PC-3 (cell line): ENCODE results near the gene BAIAP2. TPM values are rescaled to one million over a fixed set of nuclear protein-coding genes. Genes with fewer than 3 reads are reported as not detected.

Experiments used
- ATAC-seq: fragments of 200-7000 bp; cut with Tn5 transposase; 2 replicates; pipeline ENCODE4 v1.9.1; 2020; ENCODE audit warnings: mild to moderate bottlenecking, moderate library complexity
- BruUV-seq: library from RNA; stranded (reverse); fragments of 400-500 nt; replicated peaks from 2 replicates; lab custom pipeline; 2021; lab: Mats Ljungman, UMichigan
- CTCF ChIA-PET: fragments of 300-600 bp; sonication (Branson Sonifier 250); formaldehyde crosslinking; loops from one replicate; lab custom pipeline; 2022; ENCODE audit warnings: antibody characterized with exemption; lab: Charles Lee
- POLR2A ChIA-PET: fragments of 300-600 bp; sonication (Branson Sonifier 250); formaldehyde crosslinking; loops from one replicate; lab custom pipeline; 2022; ENCODE audit warnings: antibody characterized with exemption; ENCODE audit not compliant: unreplicated experiment; lab: Charles Lee
- DNase-seq: peaks from one replicate; pipeline ENCODE4 v3.0.0-alpha.2; 2015
- H2AFZ ChIP-seq: fragments of 300-600 bp; sonication (generic); 2 replicates; pipeline ENCODE4 v1.6.0; 2016; ENCODE audit warnings: antibody characterized with exemption, low read length
- H3F3A ChIP-seq: fragments of 300-600 bp; sonication (generic); one replicate; pipeline ENCODE4 v1.6.0; 2017; ENCODE audit warnings: antibody characterized with exemption, low read length, control low read depth, mild to moderate bottlenecking; ENCODE audit not compliant: unreplicated experiment
- H3K27ac ChIP-seq: fragments of 300-600 bp; sonication (generic); 2 replicates; pipeline ENCODE4 v1.5.1; 2016; ENCODE audit warnings: mild to moderate bottlenecking, low read length
- H3K27me3 ChIP-seq: fragments of 300-600 bp; sonication (generic); 2 replicates; pipeline ENCODE4 v1.6.1; 2016; ENCODE audit warnings: low read length, mixed read lengths
- H3K36me3 ChIP-seq: fragments of 300-600 bp; sonication (generic); 2 replicates; pipeline ENCODE4 v1.6.1; 2016; ENCODE audit warnings: low read depth, mixed run types, low read length, mixed read lengths
- H3K4me1 ChIP-seq: fragments of 300-600 bp; sonication (generic); 2 replicates; pipeline ENCODE4 v1.5.1; 2016; ENCODE audit warnings: low read length; ENCODE audit not compliant: insufficient read depth
- H3K4me2 ChIP-seq: fragments of 300-600 bp; sonication (generic); 2 replicates; pipeline ENCODE4 v1.6.0; 2016; ENCODE audit warnings: low read length
- H3K4me3 ChIP-seq: fragments of 300-600 bp; sonication (generic); 2 replicates; pipeline ENCODE4 v1.5.1; 2016; ENCODE audit warnings: mild to moderate bottlenecking, low read length, mixed read lengths
- H3K79me2 ChIP-seq: fragments of 300-600 bp; sonication (generic); 2 replicates; pipeline ENCODE4 v1.6.1; 2017; ENCODE audit warnings: low read length, mixed read lengths
- H3K9ac ChIP-seq: fragments of 300-600 bp; sonication (generic); 2 replicates; pipeline ENCODE4 v1.6.0; 2016; ENCODE audit warnings: mild to moderate bottlenecking, low read length
- H3K9me2 ChIP-seq: fragments of 300-600 bp; sonication (generic); replicated peaks from 2 replicates; pipeline ENCODE4 v1.6.1; 2016; ENCODE audit warnings: mixed run types, low read length, mixed read lengths
- H3K9me3 ChIP-seq: fragments of 300-600 bp; sonication (generic); 2 replicates; pipeline ENCODE4 v1.6.1; 2016; ENCODE audit warnings: low read length, mixed read lengths
- H4K20me1 ChIP-seq: fragments of 300-600 bp; sonication (generic); 2 replicates; pipeline ENCODE4 v1.6.1; 2016; ENCODE audit warnings: low read length, mixed read lengths
- EZH2 ChIP-seq: fragments of 300-600 bp; sonication (generic); IDR thresholded peaks from one replicate; pipeline ENCODE4 v1.6.1; 2017; ENCODE audit warnings: antibody characterized with exemption, mild to moderate bottlenecking, low read length; ENCODE audit not compliant: unreplicated experiment
- EZH2phosphoT487 ChIP-seq: fragments of 300-600 bp; sonication (generic); IDR thresholded peaks from 2 replicates; pipeline ENCODE4 v1.6.1; 2018; ENCODE audit warnings: mild to moderate bottlenecking, antibody characterized with exemption, low read length, borderline replicate concordance
- intact Hi-C: fragments of 100-400 bp; cut with micrococcal nuclease; formaldehyde crosslinking; loops from 2 replicates; pipeline ENCODE4 v1.9.0; 2023
- microRNA-seq: library from miRNA; unstranded; fragments of <30 nt; microRNA quantifications from one replicate; pipeline ENCODE4 v1.1.0, GENCODE V29; 2020; ENCODE audit not compliant: unreplicated experiment
- total RNA-seq: library from RNA; depleted of rRNA; stranded (reverse); fragments of >200 nt; gene quantifications from 2 replicates; pipeline ENCODE4 v1.2.3, GENCODE V29; 2014; rRNA removed
- TF ChIP-seq, protein P1 (sequence below): fragments of 300-600 bp; sonication (generic); conservative IDR thresholded peaks from 2 replicates; pipeline ENCODE4 v1.5.1; 2017; ENCODE audit warnings: antibody characterized with exemption, low read depth, mild to moderate bottlenecking, low read length

BAIAP2 gene
- total RNA-seq, 1 experiment from 2014 or later, result 56.9 TPM

DNA sequence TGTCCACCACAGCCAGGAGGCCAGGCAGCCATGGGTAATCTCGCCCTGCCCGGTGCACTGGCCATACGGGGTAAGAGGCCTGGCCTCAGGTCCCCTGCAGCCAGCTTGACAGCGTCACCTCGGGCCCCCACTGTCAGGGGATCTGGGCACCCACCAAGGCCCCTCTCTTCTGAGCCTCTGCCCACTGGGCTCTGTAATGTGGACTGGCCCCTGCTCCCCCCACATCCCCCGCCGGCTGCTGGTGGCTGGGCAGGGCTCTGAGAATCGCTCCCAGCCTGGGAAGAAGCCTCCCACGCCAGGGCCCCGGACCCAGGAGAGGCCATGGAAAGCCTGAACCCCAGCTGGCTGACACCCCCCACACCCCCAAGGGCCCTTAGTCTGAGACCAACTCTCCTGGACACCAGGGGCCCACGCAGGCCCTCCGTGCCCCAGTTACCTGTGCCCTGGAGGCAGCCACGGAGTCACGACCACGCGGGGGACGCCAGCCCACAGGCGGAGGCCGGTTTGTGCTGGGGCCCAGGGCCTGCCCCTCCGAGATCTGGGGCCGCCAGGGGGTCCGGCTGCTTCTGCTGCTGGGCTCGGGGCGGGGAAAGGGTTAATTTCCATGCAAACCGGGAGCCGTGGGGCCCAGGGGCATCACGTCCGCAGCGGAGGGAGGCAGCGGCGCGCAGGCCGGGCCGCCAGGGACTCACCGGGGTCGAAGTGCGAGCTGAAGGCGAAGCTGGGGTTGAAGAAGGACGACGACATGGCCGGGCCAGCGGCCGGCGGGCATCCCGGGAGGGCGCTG, 130.5 kb downstream of the BAIAP2 start, which contains the start of gene PVALEF:
Gene PVALEF, plus strand, starts transcription at position 262 of the 787 bp plus-strand sequence. CDS start 15,720 bp downstream, outside the sequence.
- H3K4me3 ChIP-seq, result peak within 1 kb of the TSS; percentile 51; the same call in 1 of the 2 replicates
- DNase-seq, result no peak
- BruUV-seq, result no TSS peak

DNA sequence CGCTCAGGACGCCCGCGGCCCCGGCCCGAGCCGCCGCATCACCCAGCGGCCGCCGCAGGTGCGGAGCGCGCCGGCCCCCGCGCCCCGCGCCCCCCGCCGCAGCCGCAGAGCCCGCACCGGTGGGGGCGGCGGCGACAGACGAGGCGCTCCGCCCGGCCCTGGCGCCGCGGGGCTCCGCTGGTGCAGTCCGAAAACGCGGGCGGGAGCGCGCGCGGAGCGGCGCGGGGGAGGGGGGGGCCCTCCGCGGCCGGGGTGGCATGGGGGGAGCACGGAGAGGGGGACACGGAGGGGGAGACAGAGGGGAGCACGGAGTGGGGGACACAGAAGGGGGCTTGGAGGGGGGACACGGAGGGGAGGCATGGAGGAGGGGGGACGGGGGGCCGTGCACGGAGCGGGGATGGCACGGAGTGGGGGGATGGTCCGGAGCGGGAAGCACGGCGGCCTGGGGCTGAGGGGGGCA, 131.1 kb downstream of the BAIAP2 start, which contains the start of gene AATK:
Gene AATK, minus strand, starts transcription at position 189 of the 460 bp plus-strand sequence. CDS start 229 bp downstream, outside the sequence.
- no peaks in the 10 kb centered on the region for H3F3A ChIP-seq
- H3K9ac ChIP-seq, result no peak within 1 kb of the TSS
- no peaks in the 10 kb centered on the region for H3K36me3 ChIP-seq
- peaks cover 15% of the 10 kb centered on the region for H3K27me3 ChIP-seq
- H3K9me2 ChIP-seq, result no peaks in the 10 kb centered on the region
- ChIA-PET POLR2A (no interaction called here), CTCF (no interaction called here)
- no peak for DNase-seq
- H2AFZ ChIP-seq, result no peak within 1 kb of the TSS
- no peak within 1 kb of the TSS for H3K27ac ChIP-seq
- intact Hi-C loops, result no loop called here
- peak within 1 kb of the TSS; percentile 51; the same call in 1 of the 2 replicates for H3K4me3 ChIP-seq
- TF ChIP-seq EZH2phosphoT487 (no peak), EZH2 (no peak)
- TF ChIP-seq, protein P1, sequence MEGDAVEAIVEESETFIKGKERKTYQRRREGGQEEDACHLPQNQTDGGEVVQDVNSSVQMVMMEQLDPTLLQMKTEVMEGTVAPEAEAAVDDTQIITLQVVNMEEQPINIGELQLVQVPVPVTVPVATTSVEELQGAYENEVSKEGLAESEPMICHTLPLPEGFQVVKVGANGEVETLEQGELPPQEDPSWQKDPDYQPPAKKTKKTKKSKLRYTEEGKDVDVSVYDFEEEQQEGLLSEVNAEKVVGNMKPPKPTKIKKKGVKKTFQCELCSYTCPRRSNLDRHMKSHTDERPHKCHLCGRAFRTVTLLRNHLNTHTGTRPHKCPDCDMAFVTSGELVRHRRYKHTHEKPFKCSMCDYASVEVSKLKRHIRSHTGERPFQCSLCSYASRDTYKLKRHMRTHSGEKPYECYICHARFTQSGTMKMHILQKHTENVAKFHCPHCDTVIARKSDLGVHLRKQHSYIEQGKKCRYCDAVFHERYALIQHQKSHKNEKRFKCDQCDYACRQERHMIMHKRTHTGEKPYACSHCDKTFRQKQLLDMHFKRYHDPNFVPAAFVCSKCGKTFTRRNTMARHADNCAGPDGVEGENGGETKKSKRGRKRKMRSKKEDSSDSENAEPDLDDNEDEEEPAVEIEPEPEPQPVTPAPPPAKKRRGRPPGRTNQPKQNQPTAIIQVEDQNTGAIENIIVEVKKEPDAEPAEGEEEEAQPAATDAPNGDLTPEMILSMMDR, result no peak
- H3K4me1 ChIP-seq, result no peaks in the 10 kb centered on the region
- H4K20me1 ChIP-seq, result no peaks in the 10 kb centered on the region
- H3K9me3 ChIP-seq, result no peaks in the 10 kb centered on the region
- ATAC-seq, result no peak
- H3K4me2 ChIP-seq, result peak within 1 kb of the TSS; percentile 45
- BruUV-seq, result no TSS peak
- no peaks in the 10 kb centered on the region for H3K79me2 ChIP-seq

More for the DNA sequence above, 130.5 kb downstream of the BAIAP2 start, which contains the start of gene PVALEF:
- Histone ChIP-seq H3K27ac (no peak within 1 kb of the TSS), H4K20me1 (no peaks in the 10 kb centered on the region), H3K36me3 (no peaks in the 10 kb centered on the region), H3K9me2 (no peaks in the 10 kb centered on the region), H3K4me1 (no peaks in the 10 kb centered on the region), H3K79me2 (no peaks in the 10 kb centered on the region), H3K4me2 (peak within 1 kb of the TSS; percentile 45), H2AFZ (no peak within 1 kb of the TSS), H3K9me3 (no peaks in the 10 kb centered on the region), H3F3A (no peaks in the 10 kb centered on the region), H3K9ac (no peak within 1 kb of the TSS), H3K27me3 (peaks cover 15% of the 10 kb centered on the region)
- TF ChIP-seq EZH2phosphoT487 (no peak), EZH2 (no peak)
- TF ChIP-seq, protein P1, result no peak
- ATAC-seq, result peak; percentile 31
- intact Hi-C loops, result no loop called here
- ChIA-PET POLR2A (no interaction called here), CTCF (no interaction called here)

Small RNA genes lying within 50 kb of the gene (microRNA-seq; reads per million reads assigned to microRNA genes)
- gene MIR1250, result 1.5 reads per million
- not detected for gene MIR3065
- gene MIR338, result not detected
- not detected for gene MIR657

Other genes starting within 250 kb of the BAIAP2 start
- 26.1 and 33.0 TPM in 2 replicates for gene CHMP6, start 43.3 kb upstream of the BAIAP2 start, total RNA-seq
- not detected in 2 replicates for gene PVALEF, start 130.4 kb downstream of the BAIAP2 start, total RNA-seq
- gene AATK, start 131.1 kb downstream of the BAIAP2 start, total RNA-seq, result 1.1 and 1.7 TPM in 2 replicates
- gene CEP131, start 187.8 kb downstream of the BAIAP2 start, total RNA-seq, result 32.1 and 48.0 TPM in 2 replicates
- 28.8 and 44.1 TPM in 2 replicates for gene TEPSIN, start 203.9 kb downstream of the BAIAP2 start, total RNA-seq
- gene NDUFAF8, start 204.2 kb downstream of the BAIAP2 start, total RNA-seq, result 125 and 160 TPM in 2 replicates